HL-60 (cell line): ENCODE measurements around the gene PKP1.

Experiments
- CTCF ChIP-seq: IDR thresholded peaks from one replicate; pipeline ENCODE4 v1.5.1; 2011; ENCODE audit warnings: low read length, control low read depth, inconsistent platforms; ENCODE audit not compliant: insufficient read depth
- GABPA ChIP-seq: IDR thresholded peaks from 2 replicates; pipeline ENCODE4 v1.6.1; 2012; ENCODE audit warnings: low read depth
- POLR2AphosphoS5 ChIP-seq: IDR thresholded peaks from 2 replicates; pipeline ENCODE4 v1.6.1; 2012; ENCODE audit warnings: low read depth
- REST ChIP-seq: IDR thresholded peaks from 2 replicates; pipeline ENCODE4 v1.6.1; 2012; ENCODE audit warnings: low read depth; ENCODE audit not compliant: insufficient replicate concordance

- TF ChIP-seq CTCF: no peak
- TF ChIP-seq POLR2AphosphoS5: no peak
- no peak for TF ChIP-seq REST
- TF ChIP-seq GABPA: no peak
These were observed 2.4 kb upstream of the PKP1 start for GRCh38 chr1:201280884-201281283.
